ENCODE data around the gene MCOLN3. TPM values are rescaled to one million over a fixed set of nuclear protein-coding genes. Genes with fewer than 3 reads are reported as not detected.
"Not testable (repeated sequence)": the region's sequence is repeated elsewhere in the genome, so short reads cannot be mapped to it uniquely, and the experiment has no call there.

MCOLN3 gene
- total and polyA plus RNA-seq, 2 donors (not counting 1 experiment from before 2014, with no cell fraction given), result 2.5 to 2.7 TPM

DNA sequence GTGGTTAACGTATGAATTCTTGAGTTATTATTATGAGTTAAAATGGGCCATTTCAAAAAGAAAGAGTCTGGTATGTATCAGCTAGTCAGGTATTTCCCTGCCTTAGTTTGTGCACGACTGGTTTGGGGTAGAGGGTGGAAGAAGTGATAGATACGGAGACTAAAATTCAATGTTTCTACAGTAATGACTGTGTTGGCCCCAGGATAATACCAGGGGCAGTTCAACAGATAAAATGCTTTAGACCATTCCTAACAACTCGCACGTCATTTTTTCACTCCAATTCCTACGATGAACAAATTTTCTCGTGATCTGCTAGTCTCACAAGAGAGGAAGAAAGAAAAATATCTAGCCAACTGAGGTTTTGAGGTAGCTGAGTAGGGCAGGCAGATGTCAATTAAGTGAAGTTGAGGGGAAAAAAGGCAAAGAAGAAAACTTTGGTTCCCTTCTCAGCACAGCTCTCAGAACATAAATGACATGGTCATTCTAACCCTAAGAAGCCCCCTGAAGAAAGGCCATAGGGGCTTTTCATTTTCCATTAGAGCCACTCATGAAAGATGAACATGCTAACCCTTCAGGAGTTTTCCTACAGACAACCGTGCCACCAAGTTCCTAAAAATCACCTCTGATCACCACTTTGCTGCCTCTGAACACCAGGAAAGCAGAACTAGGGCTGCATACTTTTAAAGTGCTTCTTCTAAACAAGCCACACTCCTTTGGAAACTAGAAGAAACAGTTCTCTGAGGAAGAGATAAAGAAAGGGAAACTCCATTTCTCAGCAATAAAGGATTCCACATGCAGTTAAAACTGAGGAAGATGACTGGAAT is 57.0 kb downstream of the MCOLN3 start:
- Histone ChIP-seq H3K79me2 (ENCODE audit: control insufficient read depth, insufficient read depth, low read length) (no peaks in the 10 kb centered on the region), H3K36me3 (ENCODE audit: control insufficient read depth, insufficient read depth, low read length) (no peaks in the 10 kb centered on the region), H2AFZ (ENCODE audit: low read length) (no peak overlapping the region), H3K9me3 (ENCODE audit: control insufficient read depth, insufficient read depth, low read depth, low read length) (no peaks in the 10 kb centered on the region), H3K27me3 (ENCODE audit: control insufficient read depth, insufficient read depth, low read length) (peaks cover 7% of the 10 kb centered on the region), H3K4me1 (ENCODE audit: control insufficient read depth, extremely low read depth, insufficient read depth, low read length) (no peaks in the 10 kb centered on the region), H3K9ac (ENCODE audit: insufficient read depth, low read length) (no peak overlapping the region), H3K4me2 (ENCODE audit: extremely low read depth, insufficient read depth, low read length) (no peak overlapping the region), H3K27ac (ENCODE audit: insufficient read depth, low read length) (no peak overlapping the region), H4K20me1 (ENCODE audit: control insufficient read depth, extremely low read depth, insufficient read depth, low read length) (no peaks in the 10 kb centered on the region), H3K4me3 (replicated peaks in 1 of 4; ENCODE audit: control extremely low read depth in 1 of 4, insufficient read depth in 1 of 4, low read depth in 3 of 4, low read length in 4 of 4) (no peak overlapping the region)
- DNase-seq (ENCODE audit: low read depth in 2 of 2), result no peak
- TF ChIP-seq, protein P1, sequence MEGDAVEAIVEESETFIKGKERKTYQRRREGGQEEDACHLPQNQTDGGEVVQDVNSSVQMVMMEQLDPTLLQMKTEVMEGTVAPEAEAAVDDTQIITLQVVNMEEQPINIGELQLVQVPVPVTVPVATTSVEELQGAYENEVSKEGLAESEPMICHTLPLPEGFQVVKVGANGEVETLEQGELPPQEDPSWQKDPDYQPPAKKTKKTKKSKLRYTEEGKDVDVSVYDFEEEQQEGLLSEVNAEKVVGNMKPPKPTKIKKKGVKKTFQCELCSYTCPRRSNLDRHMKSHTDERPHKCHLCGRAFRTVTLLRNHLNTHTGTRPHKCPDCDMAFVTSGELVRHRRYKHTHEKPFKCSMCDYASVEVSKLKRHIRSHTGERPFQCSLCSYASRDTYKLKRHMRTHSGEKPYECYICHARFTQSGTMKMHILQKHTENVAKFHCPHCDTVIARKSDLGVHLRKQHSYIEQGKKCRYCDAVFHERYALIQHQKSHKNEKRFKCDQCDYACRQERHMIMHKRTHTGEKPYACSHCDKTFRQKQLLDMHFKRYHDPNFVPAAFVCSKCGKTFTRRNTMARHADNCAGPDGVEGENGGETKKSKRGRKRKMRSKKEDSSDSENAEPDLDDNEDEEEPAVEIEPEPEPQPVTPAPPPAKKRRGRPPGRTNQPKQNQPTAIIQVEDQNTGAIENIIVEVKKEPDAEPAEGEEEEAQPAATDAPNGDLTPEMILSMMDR (conservative IDR thresholded peaks at IDR 0.05 in 1 of 2, IDR thresholded peaks at IDR 0.05 in 1 of 2; ENCODE audit: low read depth in 1 of 2, low read length in 2 of 2), result no peak
- no peak for TF ChIP-seq EZH2 (IDR thresholded peaks at IDR 0.05; ENCODE audit: low read length, missing control alignments)

DNA sequence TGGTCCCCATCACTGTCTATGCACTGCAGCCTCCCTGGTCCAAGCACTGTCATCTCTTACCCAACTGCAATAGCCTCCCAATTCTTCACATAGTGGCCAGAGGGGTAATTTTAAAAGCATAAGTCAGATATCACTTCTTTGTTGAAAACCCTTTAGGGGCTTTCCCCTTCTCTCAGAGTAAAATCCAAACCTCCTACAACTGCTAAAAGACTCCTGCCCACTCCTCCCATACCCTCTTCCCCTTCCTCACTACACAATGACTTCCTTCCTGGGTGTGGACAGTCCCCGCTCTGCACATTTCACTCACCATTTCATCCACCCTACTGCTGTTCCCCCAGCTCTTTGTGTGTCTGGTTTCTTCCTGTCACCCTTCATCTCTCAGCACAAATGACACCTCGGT is 59.7 kb downstream of the MCOLN3 start:
- Histone ChIP-seq H3K79me2 (ENCODE audit: control insufficient read depth, insufficient read depth, low read length) (no peaks in the 10 kb centered on the region), H2AFZ (ENCODE audit: low read length) (no peak overlapping the region), H3K27ac (ENCODE audit: insufficient read depth, low read length) (no peak overlapping the region), H3K9ac (ENCODE audit: insufficient read depth, low read length) (no peak overlapping the region), H3K4me3 (replicated peaks in 1 of 4; ENCODE audit: control extremely low read depth in 1 of 4, insufficient read depth in 1 of 4, low read depth in 3 of 4, low read length in 4 of 4) (no peak overlapping the region), H4K20me1 (ENCODE audit: control insufficient read depth, extremely low read depth, insufficient read depth, low read length) (no peaks in the 10 kb centered on the region), H3K4me1 (ENCODE audit: control insufficient read depth, extremely low read depth, insufficient read depth, low read length) (no peaks in the 10 kb centered on the region), H3K9me3 (ENCODE audit: control insufficient read depth, insufficient read depth, low read depth, low read length) (no peaks in the 10 kb centered on the region), H3K27me3 (ENCODE audit: control insufficient read depth, insufficient read depth, low read length) (no peaks in the 10 kb centered on the region), H3K4me2 (ENCODE audit: extremely low read depth, insufficient read depth, low read length) (no peak overlapping the region), H3K36me3 (ENCODE audit: control insufficient read depth, insufficient read depth, low read length) (no peaks in the 10 kb centered on the region)
- DNase-seq (ENCODE audit: low read depth in 2 of 2), result no peak
- TF ChIP-seq, protein P1 (conservative IDR thresholded peaks at IDR 0.05 in 1 of 2, IDR thresholded peaks at IDR 0.05 in 1 of 2; ENCODE audit: low read depth in 1 of 2, low read length in 2 of 2), result no peak
- no peak for TF ChIP-seq EZH2 (IDR thresholded peaks at IDR 0.05; ENCODE audit: low read length, missing control alignments)

DNA sequence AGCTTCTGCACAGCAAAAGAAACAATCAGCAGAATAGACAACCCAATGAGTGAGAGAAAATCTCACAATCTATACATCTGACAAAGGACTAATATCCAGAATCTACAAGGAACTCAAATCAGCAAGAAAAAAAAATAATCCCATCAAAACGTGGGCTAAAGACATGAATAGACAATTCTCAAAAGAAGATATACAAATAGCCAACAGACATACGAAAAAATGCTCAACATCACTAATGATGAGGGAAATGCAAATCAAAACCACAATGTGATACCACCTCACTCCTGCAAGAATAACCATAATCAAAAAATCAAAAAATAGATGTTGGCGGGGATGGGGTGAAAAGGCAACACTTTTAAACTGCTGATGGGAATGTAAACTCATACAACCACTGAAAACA is 61.7 kb downstream of the MCOLN3 start:
- not testable (repeated sequence) for DNase-seq (ENCODE audit: low read depth in 2 of 2); H3K4me3 ChIP-seq (replicated peaks in 1 of 4; ENCODE audit: control extremely low read depth in 1 of 4, insufficient read depth in 1 of 4, low read depth in 3 of 4, low read length in 4 of 4)

More for the DNA sequence above, 61.7 kb downstream of the MCOLN3 start:
- not testable (repeated sequence) for H3K79me2 ChIP-seq (ENCODE audit: control insufficient read depth, insufficient read depth, low read length); H2AFZ ChIP-seq (ENCODE audit: low read length); H3K9me3 ChIP-seq (ENCODE audit: control insufficient read depth, insufficient read depth, low read depth, low read length); H3K27ac ChIP-seq (ENCODE audit: insufficient read depth, low read length); H3K27me3 ChIP-seq (ENCODE audit: control insufficient read depth, insufficient read depth, low read length); H4K20me1 ChIP-seq (ENCODE audit: control insufficient read depth, extremely low read depth, insufficient read depth, low read length); H3K9ac ChIP-seq (ENCODE audit: insufficient read depth, low read length); H3K36me3 ChIP-seq (ENCODE audit: control insufficient read depth, insufficient read depth, low read length); H3K4me1 ChIP-seq (ENCODE audit: control insufficient read depth, extremely low read depth, insufficient read depth, low read length); H3K4me2 ChIP-seq (ENCODE audit: extremely low read depth, insufficient read depth, low read length)
